C1 segment of cervical spinal cord (tissue), 14 donors: ENCODE measurements around the gene CEND1.

Experiments
- DNase-seq, 14 donors: peaks; one replicate each; lab custom pipeline; 2025; lab: John Stamatoyannopoulos, UW

Gene CEND1

GRCh38 chr11:779955-780532 is 9.8 kb downstream of the CEND1 start:
- no peak for DNase-seq

GRCh38 chr11:778976-779954 is 10.6 kb downstream of the CEND1 start:
- no peak for DNase-seq

DNA sequence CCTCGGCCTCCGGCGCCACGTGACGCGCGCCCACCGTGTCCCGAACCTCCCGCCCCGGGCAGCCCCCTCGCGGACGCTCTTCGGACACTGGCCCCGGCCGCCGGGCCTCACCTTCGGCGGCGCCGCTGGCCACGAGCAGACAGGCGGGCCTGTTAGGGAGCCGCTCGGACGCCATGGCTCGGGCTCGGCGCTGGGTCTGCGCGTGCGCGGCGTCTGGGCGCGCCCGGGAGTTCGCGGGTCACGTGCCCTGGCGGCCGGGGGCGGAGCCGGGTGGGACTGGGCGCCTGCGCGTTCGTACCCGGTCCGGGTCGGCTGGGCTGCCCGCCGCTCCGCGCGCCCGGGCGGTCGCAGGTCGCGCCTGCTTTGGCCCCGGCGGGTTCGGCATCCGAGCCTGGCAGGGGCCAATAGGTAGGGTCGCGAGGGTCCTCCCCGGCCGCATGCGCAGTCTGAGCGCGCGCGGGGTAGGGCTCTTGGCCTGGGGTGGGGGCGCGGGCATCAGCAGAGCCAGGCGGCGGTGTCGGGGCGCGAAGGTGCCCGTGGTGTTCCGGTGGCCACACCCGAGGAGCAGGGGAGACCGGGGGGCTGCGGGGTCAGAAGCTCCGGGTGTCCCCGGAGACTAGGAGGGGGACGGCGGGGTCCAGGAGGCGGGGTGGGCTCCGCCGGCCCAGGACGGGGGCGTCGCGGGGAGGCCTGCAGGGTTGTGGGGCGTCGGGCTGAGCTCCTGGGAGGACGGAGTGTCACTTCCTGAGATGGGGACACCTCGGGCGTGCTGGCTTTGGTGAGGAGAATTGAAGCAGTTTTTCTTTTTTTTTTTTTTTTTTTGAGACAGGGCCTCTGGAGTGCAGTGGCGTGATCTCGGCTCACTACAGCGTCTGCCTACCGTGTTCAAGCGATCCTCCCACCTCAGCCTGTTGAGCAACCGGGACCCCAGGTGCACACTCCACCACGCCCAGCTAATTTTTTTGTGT is 12.3 kb downstream of the CEND1 start, which contains the start of gene GATD1:
GATD1 (minus strand) TSS at position 200 of the 968 bp plus-strand sequence; CDS start at position 175, 25 bp downstream.
- DNase-seq, result peak; percentile 45 to 96 (median 81)

DNA sequence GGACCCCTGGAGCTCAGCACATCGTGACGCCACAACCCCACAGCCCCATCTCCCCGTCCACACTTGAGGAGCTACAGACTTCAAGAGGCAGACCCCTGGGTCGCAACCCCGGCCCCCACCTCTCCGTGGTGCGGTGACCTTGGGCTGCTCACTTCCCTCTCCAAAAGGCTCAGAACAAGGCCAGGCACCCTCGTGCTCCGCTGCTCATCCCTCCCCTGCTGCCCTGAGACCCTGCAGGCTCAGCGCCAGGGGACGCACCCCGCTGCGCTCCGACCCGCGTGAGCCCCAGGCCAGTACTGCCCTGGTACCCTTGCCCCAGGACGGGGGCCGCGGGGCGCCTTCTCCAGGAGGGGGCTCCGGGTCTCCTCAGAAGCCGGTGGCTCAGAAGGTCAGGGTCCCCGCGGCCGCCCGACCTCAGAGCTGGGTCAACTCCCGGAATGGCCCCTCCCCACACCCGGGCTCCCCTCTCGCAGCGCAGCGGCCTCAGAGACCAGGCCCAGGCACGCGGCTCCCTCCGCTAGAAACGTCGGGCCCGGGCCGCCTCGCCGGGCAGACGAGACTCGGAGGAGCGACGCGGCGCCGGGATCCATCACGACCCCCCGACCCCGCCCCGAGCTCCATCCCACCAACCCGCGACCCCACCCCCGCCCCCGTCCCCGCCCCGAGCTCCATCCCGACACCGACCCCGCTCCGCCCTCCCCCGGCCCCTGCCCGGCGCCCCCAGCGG is 13.2 kb downstream of the CEND1 start:
- no peak for DNase-seq

GRCh38 chr11:776263-776560 is 13.7 kb downstream of the CEND1 start:
- no peak for DNase-seq

DNA sequence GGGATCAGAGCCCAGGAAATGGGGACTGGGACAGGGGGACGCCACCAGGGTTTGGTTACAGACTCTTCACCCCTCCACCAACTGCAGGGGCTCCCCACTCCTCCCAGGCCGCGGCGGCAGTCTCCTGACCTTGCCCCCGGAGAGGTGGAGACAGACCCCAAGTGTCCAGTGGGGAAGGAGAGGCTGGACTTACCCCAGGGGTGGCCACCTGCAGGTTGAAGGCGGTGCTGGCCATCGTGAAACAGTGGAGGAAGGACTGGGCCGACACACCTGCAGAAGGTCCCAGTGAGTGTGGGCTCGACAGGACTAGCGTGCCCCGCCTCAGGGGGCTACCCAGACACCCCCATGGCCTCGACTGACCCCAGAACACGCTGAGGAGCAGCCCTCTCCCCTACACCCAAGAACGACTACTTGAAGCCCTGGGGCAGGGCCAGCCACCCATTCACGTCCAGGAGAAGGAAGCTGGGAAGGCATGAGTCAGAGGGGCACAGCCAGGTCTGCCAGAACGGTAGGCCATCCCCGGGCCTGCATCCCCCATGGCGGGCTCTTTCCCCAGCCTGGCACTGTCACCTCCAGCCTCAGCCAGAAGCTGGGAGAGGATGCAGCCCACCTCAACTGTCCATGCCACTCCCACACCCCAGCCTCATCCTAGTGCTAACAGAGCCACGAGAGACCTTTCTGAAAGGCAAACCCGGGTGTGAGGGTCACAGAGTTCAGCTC is 14.9 kb downstream of the CEND1 start:
- peak in 1 of 14 donors; percentile 78 for DNase-seq

DNA sequence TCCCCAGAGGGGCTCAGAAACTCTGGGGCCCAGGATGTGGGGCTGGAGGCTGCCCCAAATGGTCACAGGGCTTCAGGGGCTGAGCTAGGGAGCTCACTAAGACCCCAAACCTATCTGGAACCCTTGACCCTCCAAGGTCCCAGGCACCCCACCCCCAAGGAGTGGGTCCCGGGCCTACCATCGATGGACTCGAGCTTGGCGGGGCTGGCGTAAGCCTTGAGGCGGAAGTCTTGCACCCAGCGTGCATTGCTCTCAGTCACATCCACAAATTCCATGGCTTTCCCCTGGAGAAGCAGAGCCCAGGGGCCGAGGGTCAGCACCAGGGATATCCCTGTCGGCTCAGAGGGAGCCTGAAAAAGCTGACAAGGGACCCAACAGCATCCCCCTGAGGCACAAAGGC is 16.1 kb downstream of the CEND1 start:
- no peak for DNase-seq

GRCh38 chr11:773425-773824 is 16.5 kb downstream of the CEND1 start:
- no peak for DNase-seq

GRCh38 chr11:772429-773390 is 17.2 kb downstream of the CEND1 start:
- DNase-seq, result peak in 13 of 14 donors; percentile 64 to 97 (median 86)

GRCh38 chr11:771617-772204 is 18.2 kb downstream of the CEND1 start:
- no peak for DNase-seq

GRCh38 chr11:770642-771616 is 19.0 kb downstream of the CEND1 start:
- DNase-seq, result no peak

DNA sequence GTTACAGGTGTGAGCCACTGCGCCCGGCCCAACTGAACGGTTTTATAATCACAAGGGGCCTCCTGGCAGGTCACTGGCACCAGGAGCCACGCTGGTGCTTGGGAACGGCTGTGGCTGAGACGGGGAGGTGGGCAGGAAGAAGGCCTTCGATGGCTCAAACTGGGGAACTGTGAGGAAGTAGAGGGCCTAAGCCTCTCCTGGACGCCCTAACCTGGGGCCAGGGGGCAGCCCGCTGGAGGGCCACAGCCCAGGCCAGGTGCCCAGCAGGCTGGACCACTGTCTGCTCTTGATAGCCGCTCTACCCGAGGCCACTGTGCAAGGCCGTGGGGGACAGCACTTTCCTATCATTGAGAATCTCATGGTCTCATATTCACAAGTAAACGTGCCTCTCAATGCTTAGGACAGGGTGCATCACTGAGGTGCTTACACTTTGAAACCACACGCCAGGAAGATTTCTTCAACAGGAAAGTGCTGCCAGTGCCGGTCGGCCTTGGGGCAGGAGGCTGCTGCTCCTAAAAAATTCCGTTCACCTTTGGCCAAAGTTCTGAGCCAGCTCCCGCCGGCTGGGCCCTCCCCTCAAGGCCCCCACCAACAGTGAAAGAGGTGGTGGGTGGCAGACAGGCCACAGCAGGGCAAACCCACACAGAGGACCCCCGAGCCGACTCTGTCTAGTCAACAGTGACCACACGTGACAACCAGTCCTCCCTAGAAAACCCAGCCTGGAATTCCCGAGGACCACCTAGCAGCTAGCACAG is 19.8 kb downstream of the CEND1 start:
- no peak for DNase-seq

GRCh38 chr11:767238-767637 is 22.7 kb downstream of the CEND1 start:
- DNase-seq, result no peak

GRCh38 chr11:766936-767210 is 23.0 kb downstream of the CEND1 start:
- no peak for DNase-seq

DNA sequence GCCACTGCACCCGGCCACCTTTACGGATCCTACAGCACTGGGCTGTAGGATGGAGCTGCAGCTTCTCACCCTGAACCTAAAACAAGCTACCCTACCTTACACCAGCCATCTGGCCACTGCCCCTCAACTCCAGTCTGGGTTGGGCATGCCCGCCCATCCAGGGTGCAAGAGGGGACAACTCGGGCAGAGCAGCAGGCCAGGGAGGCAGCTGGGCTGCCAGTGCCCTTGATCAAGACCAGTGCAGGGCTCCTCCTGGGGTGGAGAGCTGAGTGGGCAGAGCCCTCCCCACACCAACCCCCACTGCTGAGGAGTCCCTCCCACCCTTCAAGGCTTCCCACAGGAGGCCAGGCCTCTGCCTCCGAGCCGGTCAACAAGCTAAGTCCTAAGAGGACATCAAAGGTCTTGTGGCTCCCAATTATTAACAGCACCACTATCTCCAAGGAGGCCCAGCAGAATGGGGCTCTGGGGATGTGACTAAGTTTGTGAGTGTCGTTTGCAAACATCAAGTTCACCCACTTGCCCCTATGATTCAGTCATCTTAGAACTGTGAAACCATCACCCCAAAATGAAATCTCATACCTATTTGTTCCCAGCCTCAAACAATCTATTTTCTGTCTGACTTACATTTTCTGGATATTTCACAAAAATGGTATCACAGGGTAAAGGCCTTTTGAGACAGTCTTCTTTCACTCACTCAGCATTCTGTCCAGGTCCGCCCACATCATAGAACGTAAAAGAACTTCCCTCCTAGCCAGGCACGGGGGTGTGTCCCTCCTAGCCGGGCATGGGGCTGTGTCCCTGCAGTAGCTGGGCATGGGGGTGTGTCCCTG is 23.6 kb downstream of the CEND1 start:
- DNase-seq, result no peak

- DNase-seq, result no peak
Measured at GRCh38 chr11:765802-766091, 24.1 kb downstream of the CEND1 start.
